Heart left ventricle (tissue), 13 donors: Measurements from ENCODE around the gene MAP1LC3B.

Experiments
- CTCF ChIP-seq, 12 donors: fragments of 200-600 bp; sonication (generic) in 4 of 12; IDR thresholded peaks; one replicate each; pipeline versions ENCODE4 v1.5.0 to v1.8.0; 2018 to 2022; ENCODE audit warnings: antibody characterized with exemption in 12 of 12, mild to moderate bottlenecking in 5 of 12
- POLR2A ChIP-seq, 2 donors: fragments of 450-650 bp; IDR thresholded peaks; one replicate each; pipeline ENCODE4 v1.6.1; 2017; ENCODE audit warnings: antibody characterized with exemption in 2 of 2, mild to moderate bottlenecking in 2 of 2, moderate library complexity in 2 of 2
- donor health status: ischemic (EF 13 %, LVEDD 7.1; RV severe dilation, severe dysfunction).
- donor health status: DM: no; HTN: yes; CAD: no.
- donor health status: DM: no; HTN: no; CAD: no.
- donor health status: ischemic (EF 25% LVEDD 6.9; RV normal size, moderate dysfunction).
- donor health status: ischemic (EF 25% LVEDD 5.7; RV mildly dilated, moderate dysfunction).
- donor health status: ischemic (EF 35%, LVEDD 5.7; RV mildly dilated, moderate dysfunction).
- donor health status: nonischemic (EF 11% LVEDD 7.7; RV severe dilation, severe dysfunction).
- donor health status: DM: yes; HTN: yes; CAD: no.
- donor health status: PGD.
- donor health status: ischemic (EF 29% LVEDD 5.4; RV normal size, mild dysfunction).
- donor health status: nonischemic (EF 23%, LVEDD 6.1; RV moderate dilation, normal function).

GRCh38 chr16:87393680-87394055, 1.5 kb downstream of the MAP1LC3B start:
- TF ChIP-seq CTCF (IDR thresholded peaks at IDR 0.05) (no peak), POLR2A (IDR thresholded peaks at IDR 0.05) (no peak)
